ENCODE data around the gene EFNA5. TPM values are rescaled to one million over a fixed set of nuclear protein-coding genes. Genes with fewer than 3 reads are reported as not detected.

EFNA5 gene
- total RNA-seq, 1 experiment from 2014 or later, result 1.5 TPM

DNA sequence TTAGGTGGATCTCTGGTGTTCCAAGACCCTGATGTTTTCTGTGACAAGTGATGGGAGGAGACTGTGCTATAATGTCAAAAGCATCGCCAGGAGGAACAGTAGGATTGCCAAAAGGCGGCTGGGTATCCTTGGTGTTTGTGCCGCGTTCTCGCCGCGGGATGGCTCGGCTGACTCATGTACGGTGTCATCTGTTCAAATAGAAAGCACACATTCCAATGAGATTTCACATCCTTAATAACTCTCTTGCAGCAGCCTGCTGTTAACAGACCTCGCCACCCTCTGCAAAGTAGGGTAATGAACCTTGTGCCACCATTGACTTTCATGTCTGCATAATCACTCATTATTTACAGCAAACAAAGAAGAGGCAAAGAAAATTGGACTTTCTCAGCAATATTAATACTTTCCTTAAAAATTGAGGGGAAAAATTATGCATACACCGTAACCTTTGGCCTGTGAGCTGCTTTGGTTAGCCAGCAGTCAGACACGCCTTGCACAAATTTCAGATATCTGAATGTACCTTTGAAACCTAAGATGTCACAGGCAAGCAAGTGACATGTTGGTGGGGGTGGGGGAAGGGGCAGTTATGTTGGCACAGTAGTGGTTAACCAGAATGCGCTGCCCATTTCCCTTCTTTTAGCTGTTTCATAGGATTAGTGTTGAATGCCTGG is 289.4 kb downstream of the EFNA5 start:
- Histone ChIP-seq H3K4me3 (ENCODE audit: low read depth, low read length) (no peak overlapping the region), H3K27me3 (replicated peaks; ENCODE audit: control insufficient read depth, insufficient read depth, low read length) (no peaks in the 10 kb centered on the region), H3K36me3 (ENCODE audit: control insufficient read depth, insufficient read depth, low read length) (no peaks in the 10 kb centered on the region), H3K9me3 (no peaks in the 10 kb centered on the region), H3K4me1 (peaks cover 27% of the 10 kb centered on the region)
- TF ChIP-seq, protein P1, sequence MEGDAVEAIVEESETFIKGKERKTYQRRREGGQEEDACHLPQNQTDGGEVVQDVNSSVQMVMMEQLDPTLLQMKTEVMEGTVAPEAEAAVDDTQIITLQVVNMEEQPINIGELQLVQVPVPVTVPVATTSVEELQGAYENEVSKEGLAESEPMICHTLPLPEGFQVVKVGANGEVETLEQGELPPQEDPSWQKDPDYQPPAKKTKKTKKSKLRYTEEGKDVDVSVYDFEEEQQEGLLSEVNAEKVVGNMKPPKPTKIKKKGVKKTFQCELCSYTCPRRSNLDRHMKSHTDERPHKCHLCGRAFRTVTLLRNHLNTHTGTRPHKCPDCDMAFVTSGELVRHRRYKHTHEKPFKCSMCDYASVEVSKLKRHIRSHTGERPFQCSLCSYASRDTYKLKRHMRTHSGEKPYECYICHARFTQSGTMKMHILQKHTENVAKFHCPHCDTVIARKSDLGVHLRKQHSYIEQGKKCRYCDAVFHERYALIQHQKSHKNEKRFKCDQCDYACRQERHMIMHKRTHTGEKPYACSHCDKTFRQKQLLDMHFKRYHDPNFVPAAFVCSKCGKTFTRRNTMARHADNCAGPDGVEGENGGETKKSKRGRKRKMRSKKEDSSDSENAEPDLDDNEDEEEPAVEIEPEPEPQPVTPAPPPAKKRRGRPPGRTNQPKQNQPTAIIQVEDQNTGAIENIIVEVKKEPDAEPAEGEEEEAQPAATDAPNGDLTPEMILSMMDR (IDR thresholded peaks at IDR 0.05; ENCODE audit: insufficient read depth in 1 of 2, low read depth in 1 of 2, low read length in 1 of 2, severe bottlenecking in 1 of 2, unreplicated experiment in 1 of 2), result no peak
- H3K9me3 Mint-ChIP-seq (ENCODE audit: unreplicated experiment), result no peaks in the 10 kb centered on the region
- ChIA-PET POLR2A (no interaction called here), CTCF (no interaction called here)
- peak; percentile 32 to 52 for DNase-seq
- H3K36me3 Mint-ChIP-seq (ENCODE audit: insufficient read depth, unreplicated experiment), result no peaks in the 10 kb centered on the region
- H3K4me3 Mint-ChIP-seq (ENCODE audit: unreplicated experiment), result no peak overlapping the region
- no peaks in the 10 kb centered on the region for H3K27me3 Mint-ChIP-seq (ENCODE audit: insufficient read depth, unreplicated experiment)
- no peak overlapping the region for H3K27ac Mint-ChIP-seq (ENCODE audit: unreplicated experiment)
- no TSS peak for BruUV-seq (replicated peaks)
- peaks cover 8% of the 10 kb centered on the region for H3K4me1 Mint-ChIP-seq (ENCODE audit: low read depth, unreplicated experiment)
- intact Hi-C loops (cut with micrococcal nuclease; ENCODE audit: unreplicated experiment), result loop anchor here (5.0 kb wide), 1 partner anchor 76 kb away; no protein-coding TSS in a partner anchor

DNA sequence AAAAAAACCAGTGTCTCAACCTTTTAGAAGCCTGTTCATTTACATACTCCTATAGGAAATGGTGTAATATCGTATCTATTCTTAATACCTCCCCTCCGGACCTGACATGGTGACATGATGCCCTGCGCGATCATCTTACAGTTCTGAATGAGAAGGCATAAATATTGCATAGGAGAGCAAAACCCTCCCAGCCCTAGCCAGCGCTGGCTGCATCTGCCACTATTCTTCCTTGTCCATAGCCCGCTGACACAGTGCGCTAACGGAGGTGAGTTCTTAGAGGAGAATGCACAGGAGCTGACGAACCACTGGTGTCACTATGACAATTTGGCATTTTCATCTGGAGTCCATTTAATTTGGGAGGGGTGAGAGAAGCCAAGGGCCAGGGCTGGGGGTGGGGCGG is 290.1 kb downstream of the EFNA5 start:
- BruUV-seq (replicated peaks), result no TSS peak
- Histone ChIP-seq H3K9me3 (no peaks in the 10 kb centered on the region), H3K4me1 (peaks cover 27% of the 10 kb centered on the region), H3K4me3 (ENCODE audit: low read depth, low read length) (no peak overlapping the region), H3K27me3 (replicated peaks; ENCODE audit: control insufficient read depth, insufficient read depth, low read length) (no peaks in the 10 kb centered on the region), H3K36me3 (ENCODE audit: control insufficient read depth, insufficient read depth, low read length) (no peaks in the 10 kb centered on the region)
- no peak for DNase-seq
- ChIA-PET CTCF (no interaction called here), POLR2A (no interaction called here)
- Mint-ChIP-seq H3K4me1 (ENCODE audit: low read depth, unreplicated experiment) (peaks cover 8% of the 10 kb centered on the region), H3K9me3 (ENCODE audit: unreplicated experiment) (no peaks in the 10 kb centered on the region), H3K27ac (ENCODE audit: unreplicated experiment) (no peak overlapping the region), H3K27me3 (ENCODE audit: insufficient read depth, unreplicated experiment) (no peaks in the 10 kb centered on the region), H3K36me3 (ENCODE audit: insufficient read depth, unreplicated experiment) (no peaks in the 10 kb centered on the region), H3K4me3 (ENCODE audit: unreplicated experiment) (no peak overlapping the region)
- intact Hi-C loops (cut with micrococcal nuclease; ENCODE audit: unreplicated experiment), result loop anchor here (5.0 kb wide), 1 partner anchor 77 kb away; no protein-coding TSS in a partner anchor
- TF ChIP-seq, protein P1 (IDR thresholded peaks at IDR 0.05; ENCODE audit: insufficient read depth in 1 of 2, low read depth in 1 of 2, low read length in 1 of 2, severe bottlenecking in 1 of 2, unreplicated experiment in 1 of 2), result no peak

DNA sequence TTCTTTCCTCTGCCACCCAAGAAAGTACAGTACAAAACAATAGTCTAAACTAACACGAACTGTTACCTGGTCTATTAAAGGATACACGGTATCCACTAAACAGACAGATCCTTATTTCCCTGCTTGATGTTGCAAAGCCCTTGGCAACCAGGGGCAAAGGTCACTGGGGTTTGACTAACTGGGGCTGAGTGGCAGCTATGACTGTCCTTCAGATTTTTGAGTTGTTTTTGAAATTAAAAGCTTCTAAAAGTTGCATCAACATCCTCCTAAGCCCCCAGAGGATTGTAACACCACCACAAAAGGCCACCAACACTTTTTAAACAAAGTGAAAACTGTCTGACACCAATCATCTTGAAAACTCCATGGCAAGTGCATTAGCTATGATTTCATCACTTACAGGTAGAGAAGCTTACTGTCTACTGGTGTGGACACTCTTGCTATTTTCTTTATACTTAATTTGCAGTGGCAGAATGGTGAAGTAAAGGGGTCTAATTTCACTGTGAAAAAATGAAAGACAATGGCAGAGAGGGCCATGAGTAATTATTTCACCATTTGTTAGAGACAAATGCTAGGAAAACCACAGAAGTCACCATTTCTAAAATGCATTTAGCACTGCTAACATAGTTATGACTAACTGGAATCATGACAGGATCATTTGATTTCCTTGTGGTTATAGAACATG is 292.4 kb downstream of the EFNA5 start:
- BruUV-seq (replicated peaks), result no TSS peak
- H3K4me3 Mint-ChIP-seq (ENCODE audit: unreplicated experiment), result no peak overlapping the region
- no peak overlapping the region for H3K27ac Mint-ChIP-seq (ENCODE audit: unreplicated experiment)
- intact Hi-C loops (cut with micrococcal nuclease; ENCODE audit: unreplicated experiment), result no loop called here
- no peaks in the 10 kb centered on the region for H3K9me3 Mint-ChIP-seq (ENCODE audit: unreplicated experiment)
- TF ChIP-seq, protein P1 (IDR thresholded peaks at IDR 0.05; ENCODE audit: insufficient read depth in 1 of 2, low read depth in 1 of 2, low read length in 1 of 2, severe bottlenecking in 1 of 2, unreplicated experiment in 1 of 2), result no peak
- POLR2A ChIA-PET, result interaction anchor here (0.6 kb wide), 1 partner anchor 83 kb away, joined by 3 read pairs; no protein-coding TSS in a partner anchor
- H3K9me3 ChIP-seq, result no peaks in the 10 kb centered on the region
- H3K4me1 Mint-ChIP-seq (ENCODE audit: low read depth, unreplicated experiment), result peaks cover 4% of the 10 kb centered on the region
- peaks cover 24% of the 10 kb centered on the region for H3K4me1 ChIP-seq
- CTCF ChIA-PET, result no interaction called here
- no peaks in the 10 kb centered on the region for H3K27me3 ChIP-seq (replicated peaks; ENCODE audit: control insufficient read depth, insufficient read depth, low read length)
- H3K36me3 ChIP-seq (ENCODE audit: control insufficient read depth, insufficient read depth, low read length), result no peaks in the 10 kb centered on the region
- no peaks in the 10 kb centered on the region for H3K27me3 Mint-ChIP-seq (ENCODE audit: insufficient read depth, unreplicated experiment)
- peak in 1 of 2 experiments; percentile 20 for DNase-seq
- H3K36me3 Mint-ChIP-seq (ENCODE audit: insufficient read depth, unreplicated experiment), result no peaks in the 10 kb centered on the region
- no peak overlapping the region for H3K4me3 ChIP-seq (ENCODE audit: low read depth, low read length)
